K562 (cell line): Measurements from ENCODE around the gene PDHB. TPM values are rescaled to one million over a fixed set of nuclear protein-coding genes. Genes with fewer than 3 reads are reported as not detected.

Source experiments
- ATAC-seq: fragments of 200-7000 bp; cut with Tn5 transposase; 3 replicates; pipeline ENCODE4 v1.9.1; 2020; ENCODE audit warnings: moderate library complexity
- BruUV-seq: library from RNA; stranded (reverse); fragments of 400-500 nt; replicated peaks from 2 replicates; lab custom pipeline; 2021; lab: Mats Ljungman, UMichigan
- CTCF ChIA-PET: fragments of 300-600 bp; formaldehyde crosslinking; extraction: SDS; loops from one replicate; lab custom pipeline; 2021; ENCODE audit warnings: low intra/inter-chr PET ratio; lab: Yijun Ruan, JAX
- POLR2A ChIA-PET: fragments of 300-600, 350-650 bp; sonication (Branson Sonifier 250); formaldehyde crosslinking; extraction: SDS; loops from one replicate; lab custom pipeline; 2021; ENCODE audit warnings: antibody characterized with exemption, inconsistent platforms; lab: Yijun Ruan, JAX
- DNase-seq, 4 experiments: peaks; one replicate each; pipeline versions ENCODE4 v3.0.0 to v3.0.0-alpha.2; 2011 to 2018; ENCODE audit warnings: low spot score in 3 of 4, mixed read lengths in 3 of 4; ENCODE audit errors: extremely low read depth in 1 of 4
- FAIRE-seq: peaks from 2 replicates; lab custom pipeline; 2011; peaks lifted over from hg19 to GRCh38; lab: Jason Lieb, UNC
- H2AFZ ChIP-seq: 2 replicates; pipeline ENCODE4 v1.6.0; 2011; ENCODE audit warnings: low read depth, low read length, control low read depth, inconsistent platforms
- H3K27ac ChIP-seq: fragments of 200-600 bp; 3 replicates; pipeline ENCODE4 v1.8.0; 2011; ENCODE audit warnings: low read depth, mild to moderate bottlenecking, control low read depth, inconsistent platforms, low read length, moderate library complexity, mixed read lengths; ENCODE audit errors: extremely low read depth
- H3K27me3 ChIP-seq, 2 experiments: fragments of 300-600 bp in 1 of 2; 2 replicates in 1 of 2; 3 replicates in 1 of 2; pipeline versions ENCODE4 v1.6.0 to v1.8.0; 2011; ENCODE audit warnings: inconsistent platforms in 2 of 2, low read length in 2 of 2, mild to moderate bottlenecking in 1 of 2, mixed read lengths in 1 of 2, moderate library complexity in 1 of 2; ENCODE audit not compliant: control insufficient read depth in 2 of 2, insufficient read depth in 2 of 2
- H3K36me3 ChIP-seq: fragments of 300-600 bp; 3 replicates; pipeline ENCODE4 v1.8.0; 2011; ENCODE audit warnings: mild to moderate bottlenecking, low read length, inconsistent platforms; ENCODE audit not compliant: control insufficient read depth, insufficient read depth
- H3K4me1 ChIP-seq, 2 experiments: fragments of 200-600 bp in 1 of 2; replicated peaks in 1 of 2; 2 replicates in 1 of 2; 3 replicates in 1 of 2; pipeline versions ENCODE4 v1.5.1 to v1.8.0; 2011; ENCODE audit warnings: inconsistent platforms in 2 of 2, low read length in 2 of 2, mild to moderate bottlenecking in 1 of 2, mixed read lengths in 1 of 2, moderate library complexity in 1 of 2; ENCODE audit not compliant: control insufficient read depth in 2 of 2, insufficient read depth in 2 of 2
- H3K4me2 ChIP-seq: 2 replicates; pipeline ENCODE4 v1.6.1; 2011; ENCODE audit warnings: low read length, control low read depth, inconsistent platforms, mixed read lengths; ENCODE audit not compliant: insufficient read depth
- H3K4me3 ChIP-seq: fragments of 200-600 bp; sonication (generic), shearing (Covaris generic); 2 replicates; pipeline ENCODE4 v1.5.1; 2016; ENCODE audit warnings: control low read depth, inconsistent platforms
- H3K79me2 ChIP-seq: fragments of 200-600 bp; 3 replicates; pipeline ENCODE4 v1.8.0; 2011; ENCODE audit warnings: low read length, inconsistent platforms; ENCODE audit not compliant: control insufficient read depth, insufficient read depth
- H3K9ac ChIP-seq, 2 experiments: 2 replicates each; pipeline versions ENCODE4 v1.6.0 to v1.6.1; 2011; ENCODE audit warnings: low read depth in 2 of 2, low read length in 2 of 2, control low read depth in 1 of 2, inconsistent platforms in 1 of 2, mild to moderate bottlenecking in 1 of 2, mixed read lengths in 1 of 2; ENCODE audit not compliant: insufficient read depth in 1 of 2
- H3K9me1 ChIP-seq: one replicate; pipeline ENCODE4 v1.6.0; 2011; ENCODE audit warnings: inconsistent platforms, mild to moderate bottlenecking, low read length, moderate library complexity; ENCODE audit not compliant: control insufficient read depth, insufficient read depth
- H3K9me3 ChIP-seq: replicated peaks from 2 replicates; pipeline ENCODE4 v1.5.1; 2011; ENCODE audit warnings: low read depth, low read length, inconsistent platforms; ENCODE audit not compliant: control insufficient read depth, insufficient read depth
- H4K20me1 ChIP-seq: replicated peaks from 2 replicates; pipeline ENCODE4 v1.6.1; 2011; ENCODE audit warnings: low read length, inconsistent platforms, mixed read lengths; ENCODE audit not compliant: control insufficient read depth, insufficient read depth
- CBFA2T2 ChIP-seq: fragments of 450-650 bp; conservative IDR thresholded peaks from 2 replicates; pipeline ENCODE4 v1.6.1; 2017; ENCODE audit warnings: mild to moderate bottlenecking
- CSDE1 ChIP-seq, 2 experiments: fragments of 450-650 bp; IDR thresholded peaks; 2 replicates each; pipeline ENCODE4 v1.6.1; 2016; ENCODE audit warnings: mild to moderate bottlenecking in 1 of 2
- ETS2 ChIP-seq: IDR thresholded peaks from 2 replicates; pipeline ENCODE4 v1.6.1; 2016; ENCODE audit warnings: borderline replicate concordance, missing genetic modification characterization, mild to moderate bottlenecking, moderate library complexity, missing compliant biosample characterization; ENCODE audit not compliant: poor library complexity, severe bottlenecking
- GABPB2 ChIP-seq: fragments of 250-450 bp; sonication (Bioruptor Pico); conservative IDR thresholded peaks from 2 replicates; pipeline ENCODE4 v1.5.1; 2021; ENCODE audit warnings: mild to moderate bottlenecking
- HMGN3 ChIP-seq: IDR thresholded peaks from 2 replicates; pipeline ENCODE4 v1.6.1; 2011; ENCODE audit warnings: borderline replicate concordance, low read depth, mild to moderate bottlenecking, mixed read lengths, low read length; ENCODE audit not compliant: insufficient read length; ENCODE audit errors: extremely low read depth
- HOXB6 ChIP-seq: fragments of 250-450 bp; sonication (Bioruptor Pico); IDR thresholded peaks from 2 replicates; pipeline ENCODE4 v1.5.1; 2022; ENCODE audit warnings: mild to moderate bottlenecking, borderline replicate concordance
- KHSRP ChIP-seq: fragments of 450-650 bp; IDR thresholded peaks from 2 replicates; pipeline ENCODE4 v1.6.1; 2017
- MTA2 ChIP-seq: fragments of 450-650 bp; IDR thresholded peaks from 2 replicates; pipeline ENCODE4 v1.6.1; 2016; ENCODE audit warnings: low read depth
- MYC ChIP-seq, 2 experiments: fragments of 250-450 bp in 1 of 2; sonication (Bioruptor Pico) in 1 of 2; IDR thresholded peaks; 2 replicates each; pipeline versions ENCODE4 v1.5.1 to v1.6.1; 2012 to 2021; ENCODE audit warnings: low read depth in 2 of 2, borderline replicate concordance in 1 of 2, improper control_type of control experiment in 1 of 2, low read length in 1 of 2, mild to moderate bottlenecking in 1 of 2, moderate library complexity in 1 of 2
- RBM17 ChIP-seq: fragments of 200-400 bp; formaldehyde crosslinking; IDR thresholded peaks from 2 replicates; pipeline ENCODE4 v1.6.1; 2017; ENCODE audit warnings: low read depth, mild to moderate bottlenecking, low read length, borderline replicate concordance
- SLC30A9 ChIP-seq: fragments of 250-450 bp; sonication (Bioruptor Pico); IDR thresholded peaks from 2 replicates; pipeline ENCODE4 v1.8.0; 2022; ENCODE audit warnings: mild to moderate bottlenecking, moderate library complexity
- TGIF2 ChIP-seq: sonication (generic); formaldehyde crosslinking; IDR thresholded peaks from 2 replicates; pipeline ENCODE4 v1.8.1; 2022; ENCODE audit warnings: mild to moderate bottlenecking, missing genetic modification reagents, moderate library complexity
- ZNF143 ChIP-seq: sonication (generic); formaldehyde crosslinking; IDR thresholded peaks from 2 replicates; pipeline ENCODE4 v1.9.0; 2022; ENCODE audit warnings: mild to moderate bottlenecking, missing genetic modification reagents
- ZNF785 ChIP-seq: fragments of 250-450 bp; sonication (Bioruptor Pico); IDR thresholded peaks from 2 replicates; pipeline ENCODE4 v1.4.0; 2020; ENCODE audit warnings: mild to moderate bottlenecking
- WGBS: fragments of 100-300 bp; shearing (Covaris generic); methylation state at CpG from one replicate; pipeline ENCODE4 v1.1.6; 2016; ENCODE audit warnings: low coverage, mixed read lengths; ENCODE audit not compliant: insufficient coverage; ENCODE audit errors: missing lambda C conversion rate; 5-methylcytosine and 5-hydroxymethylcytosine counted together
- in situ Hi-C: fragments of 300-500 bp; cut with MboI; formaldehyde crosslinking; loops from 4 replicates; pipeline ENCODE4 v1.15.0; 2018; ENCODE audit warnings: inconsistent platforms, mixed read lengths
- intact Hi-C: fragments of 100-400 bp; cut with micrococcal nuclease; formaldehyde crosslinking; loops from 2 replicates; pipeline ENCODE4 v1.14.2; 2022
- polyA plus RNA-seq, 8 experiments: library from polyadenylated mRNA; depleted of rRNA in 4 of 8; stranded (reverse) in 5 of 8; unstranded in 3 of 8; fragments of >200 nt; fragmentation: Nextera tagmentation in 2 of 8; fragmentation: Illumina TruSeq in 1 of 8; extraction: Ambion mirVana in 2 of 8; extraction: Trizol in 1 of 8; gene quantifications; 2 replicates each; pipeline versions ENCODE4 v1.2.1 to v1.2.3, GENCODE V29; 2011 to 2014; ENCODE audit warnings: inconsistent platforms in 1 of 8, missing spikeins in 1 of 8
- total RNA-seq, 7 experiments: library from RNA; depleted of rRNA in 6 of 7; stranded (reverse); fragments of >200 nt in 6 of 7; fragmentation: Illumina TruSeq in 2 of 7; extraction: Trizol in 2 of 7; gene quantifications; 2 replicates each; pipeline versions ENCODE4 v1.2.1 to v1.2.3, GENCODE V29; 2011 to 2021; ENCODE audit warnings: low replicate concordance in 1 of 7
- TF ChIP-seq, protein P1 (sequence below): fragments of 250-450 bp; sonication (Bioruptor Pico); IDR thresholded peaks from 2 replicates; pipeline ENCODE4 v1.4.0; 2020
- TF ChIP-seq, protein P2 (sequence below): fragments of 250-450 bp; sonication (Bioruptor Pico); IDR thresholded peaks from 2 replicates; pipeline ENCODE4 v1.5.0; 2020; ENCODE audit warnings: mild to moderate bottlenecking, borderline replicate concordance

The PDHB gene
- total and polyA plus RNA-seq, 9 of the 15 experiments (the other 6 are each of a cell fraction or from before 2014, with no cell fraction given): 51.2 to 178 (median 85.2) TPM

DNA sequence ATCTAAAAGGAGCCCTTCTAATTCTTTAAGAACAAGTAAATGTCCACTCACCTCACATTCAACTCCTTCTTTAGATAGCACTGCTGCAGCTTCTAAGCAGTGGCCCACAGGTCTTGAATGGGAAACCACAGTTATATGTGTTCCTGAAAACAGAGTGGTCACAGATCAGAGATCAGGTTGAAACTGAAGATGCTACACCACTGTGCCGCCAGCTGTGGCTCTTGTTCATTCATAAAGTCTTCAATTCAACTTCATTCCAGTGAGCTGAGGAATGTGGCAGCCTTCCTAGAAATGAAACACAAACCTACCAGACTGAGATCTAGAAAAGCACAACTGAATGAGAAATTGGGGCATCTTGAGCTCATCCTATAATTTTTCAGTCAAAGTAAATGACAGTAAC, 4.0 kb downstream of the PDHB start:
- in situ Hi-C loops: loop anchor here (5.0 kb wide), 1 partner anchor 103 kb away; no protein-coding TSS in a partner anchor
- Histone ChIP-seq H2AFZ (no peak overlapping the region), H3K9ac (no peak overlapping the region), H3K4me3 (no peak overlapping the region), H3K27ac (no peak overlapping the region), H3K79me2 (peaks cover 21% of the 10 kb centered on the region), H3K4me2 (no peak overlapping the region), H3K27me3 (no peaks in the 10 kb centered on the region), H4K20me1 (no peaks in the 10 kb centered on the region), H3K36me3 (peaks cover 65% of the 10 kb centered on the region; the same call in 2 of the 3 replicates), H3K4me1 (peaks cover 0 to 2% of the 10 kb centered on the region in 2 experiments; a peak in 2 of 5 replicates), H3K9me1 (no peaks in the 10 kb centered on the region), H3K9me3 (no peaks in the 10 kb centered on the region)
- FAIRE-seq (no peak), ATAC-seq (no peak), DNase-seq (no peak)
- intact Hi-C loops: no loop called here
- no TSS peak for BruUV-seq
- ChIA-PET POLR2A (interaction anchor here (2.1 kb wide), 1 partner anchor 12 kb away, joined by 7 read pairs; no protein-coding TSS in a partner anchor), CTCF (no interaction called here)
- 0% methylated on average over 1 of the region's 1 CpG for WGBS
- TF ChIP-seq HMGN3 (no peak), TGIF2 (no peak), GABPB2 (CRISPR knock-in tag) (no peak), KHSRP (no peak), MTA2 (no peak), SLC30A9 (CRISPR knock-in tag) (no peak), ETS2 (tag) (no peak), CSDE1 (IDR thresholded peaks at IDR 0.05) (no peak), ZNF785 (CRISPR knock-in tag) (no peak), CBFA2T2 (no peak), MYC (IDR thresholded peaks at IDR 0.05; ENCODE audit: low read depth, low read length) (no peak), MYC (CRISPR knock-in tag; IDR thresholded peaks at IDR 0.05; ENCODE audit: borderline replicate concordance, low read depth) (no peak), HOXB6 (CRISPR knock-in tag) (no peak), RBM17 (no peak), ZNF143 (CRISPR knock-in tag) (no peak)
- TF ChIP-seq, protein P1, sequence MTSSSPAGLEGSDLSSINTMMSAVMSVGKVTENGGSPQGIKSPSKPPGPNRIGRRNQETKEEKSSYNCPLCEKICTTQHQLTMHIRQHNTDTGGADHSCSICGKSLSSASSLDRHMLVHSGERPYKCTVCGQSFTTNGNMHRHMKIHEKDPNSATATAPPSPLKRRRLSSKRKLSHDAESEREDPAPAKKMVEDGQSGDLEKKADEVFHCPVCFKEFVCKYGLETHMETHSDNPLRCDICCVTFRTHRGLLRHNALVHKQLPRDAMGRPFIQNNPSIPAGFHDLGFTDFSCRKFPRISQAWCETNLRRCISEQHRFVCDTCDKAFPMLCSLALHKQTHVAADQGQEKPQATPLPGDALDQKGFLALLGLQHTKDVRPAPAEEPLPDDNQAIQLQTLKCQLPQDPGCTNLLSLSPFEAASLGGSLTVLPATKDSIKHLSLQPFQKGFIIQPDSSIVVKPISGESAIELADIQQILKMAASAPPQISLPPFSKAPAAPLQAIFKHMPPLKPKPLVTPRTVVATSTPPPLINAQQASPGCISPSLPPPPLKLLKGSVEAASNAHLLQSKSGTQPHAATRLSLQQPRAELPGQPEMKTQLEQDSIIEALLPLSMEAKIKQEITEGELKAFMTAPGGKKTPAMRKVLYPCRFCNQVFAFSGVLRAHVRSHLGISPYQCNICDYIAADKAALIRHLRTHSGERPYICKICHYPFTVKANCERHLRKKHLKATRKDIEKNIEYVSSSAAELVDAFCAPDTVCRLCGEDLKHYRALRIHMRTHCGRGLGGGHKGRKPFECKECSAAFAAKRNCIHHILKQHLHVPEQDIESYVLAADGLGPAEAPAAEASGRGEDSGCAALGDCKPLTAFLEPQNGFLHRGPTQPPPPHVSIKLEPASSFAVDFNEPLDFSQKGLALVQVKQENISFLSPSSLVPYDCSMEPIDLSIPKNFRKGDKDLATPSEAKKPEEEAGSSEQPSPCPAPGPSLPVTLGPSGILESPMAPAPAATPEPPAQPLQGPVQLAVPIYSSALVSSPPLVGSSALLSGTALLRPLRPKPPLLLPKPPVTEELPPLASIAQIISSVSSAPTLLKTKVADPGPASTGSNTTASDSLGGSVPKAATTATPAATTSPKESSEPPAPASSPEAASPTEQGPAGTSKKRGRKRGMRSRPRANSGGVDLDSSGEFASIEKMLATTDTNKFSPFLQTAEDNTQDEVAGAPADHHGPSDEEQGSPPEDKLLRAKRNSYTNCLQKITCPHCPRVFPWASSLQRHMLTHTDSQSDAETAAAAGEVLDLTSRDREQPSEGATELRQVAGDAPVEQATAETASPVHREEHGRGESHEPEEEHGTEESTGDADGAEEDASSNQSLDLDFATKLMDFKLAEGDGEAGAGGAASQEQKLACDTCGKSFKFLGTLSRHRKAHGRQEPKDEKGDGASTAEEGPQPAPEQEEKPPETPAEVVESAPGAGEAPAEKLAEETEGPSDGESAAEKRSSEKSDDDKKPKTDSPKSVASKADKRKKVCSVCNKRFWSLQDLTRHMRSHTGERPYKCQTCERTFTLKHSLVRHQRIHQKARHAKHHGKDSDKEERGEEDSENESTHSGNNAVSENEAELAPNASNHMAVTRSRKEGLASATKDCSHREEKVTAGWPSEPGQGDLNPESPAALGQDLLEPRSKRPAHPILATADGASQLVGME (CRISPR knock-in tag): no peak
- TF ChIP-seq, protein P2, sequence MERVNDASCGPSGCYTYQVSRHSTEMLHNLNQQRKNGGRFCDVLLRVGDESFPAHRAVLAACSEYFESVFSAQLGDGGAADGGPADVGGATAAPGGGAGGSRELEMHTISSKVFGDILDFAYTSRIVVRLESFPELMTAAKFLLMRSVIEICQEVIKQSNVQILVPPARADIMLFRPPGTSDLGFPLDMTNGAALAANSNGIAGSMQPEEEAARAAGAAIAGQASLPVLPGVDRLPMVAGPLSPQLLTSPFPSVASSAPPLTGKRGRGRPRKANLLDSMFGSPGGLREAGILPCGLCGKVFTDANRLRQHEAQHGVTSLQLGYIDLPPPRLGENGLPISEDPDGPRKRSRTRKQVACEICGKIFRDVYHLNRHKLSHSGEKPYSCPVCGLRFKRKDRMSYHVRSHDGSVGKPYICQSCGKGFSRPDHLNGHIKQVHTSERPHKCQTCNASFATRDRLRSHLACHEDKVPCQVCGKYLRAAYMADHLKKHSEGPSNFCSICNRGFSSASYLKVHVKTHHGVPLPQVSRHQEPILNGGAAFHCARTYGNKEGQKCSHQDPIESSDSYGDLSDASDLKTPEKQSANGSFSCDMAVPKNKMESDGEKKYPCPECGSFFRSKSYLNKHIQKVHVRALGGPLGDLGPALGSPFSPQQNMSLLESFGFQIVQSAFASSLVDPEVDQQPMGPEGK (CRISPR knock-in tag): no peak
